Measurements from ENCODE around the gene OSBPL9. TPM values are rescaled to one million over a fixed set of nuclear protein-coding genes. Genes with fewer than 3 reads are reported as not detected.

The OSBPL9 gene
- total RNA-seq, 5 donors from 2014 or later (not counting 1 experiment from before 2014, with no cell fraction given): 39.8 to 50.7 (median 43.4) TPM

GRCh38 chr1:51741121-51741681 lies 124.3 kb downstream of the OSBPL9 start:
- DNase-seq (no peak), ATAC-seq (replicated peaks in 1 of 4) (no peak)
- Mint-ChIP-seq H3K27ac (no peak overlapping the region), H3K4me3 (no peak overlapping the region), H3K4me1 (peaks cover 31 to 36% (median 36%) of the 10 kb centered on the region in 3 donors), H3K36me3 (peaks cover 10% of the 10 kb centered on the region), H3K9me3 (no peaks in the 10 kb centered on the region), H3K27me3 (no peaks in the 10 kb centered on the region)
- Histone ChIP-seq H3K36me3 (ENCODE audit: control insufficient read depth in 2 of 2, extremely low read depth in 1 of 2, insufficient read depth in 1 of 2, low read length in 1 of 2) (peaks cover 0 to 3% of the 10 kb centered on the region in 2 donors), H3K27me3 (replicated peaks in 1 of 2; ENCODE audit: control insufficient read depth in 2 of 2, extremely low read depth in 1 of 2, insufficient read depth in 2 of 2, low read length in 1 of 2) (no peaks in the 10 kb centered on the region), H3K9me3 (no peaks in the 10 kb centered on the region), H3K27ac (ENCODE audit: low read length) (no peak overlapping the region), H3K4me1 (ENCODE audit: control insufficient read depth in 1 of 2, extremely low read depth in 1 of 2, insufficient read depth in 2 of 2, low read length in 2 of 2) (no peaks in the 10 kb centered on the region), H3K4me3 (ENCODE audit: control insufficient read depth in 1 of 2, extremely low read depth in 1 of 2, low read length in 1 of 2) (no peak overlapping the region)
- no CpG with 5 or more reads among the region's 1 CpG for WGBS (ENCODE audit: insufficient coverage)
- ChIA-PET POLR2A (interaction anchor here in 1 of 2 donors (0.6 to 1.0 kb wide), 3 partner anchors 26 to 605 kb away, joined by 3 to 6 read pairs (median 4); no protein-coding TSS in a partner anchor), CTCF (no interaction called here)

DNA sequence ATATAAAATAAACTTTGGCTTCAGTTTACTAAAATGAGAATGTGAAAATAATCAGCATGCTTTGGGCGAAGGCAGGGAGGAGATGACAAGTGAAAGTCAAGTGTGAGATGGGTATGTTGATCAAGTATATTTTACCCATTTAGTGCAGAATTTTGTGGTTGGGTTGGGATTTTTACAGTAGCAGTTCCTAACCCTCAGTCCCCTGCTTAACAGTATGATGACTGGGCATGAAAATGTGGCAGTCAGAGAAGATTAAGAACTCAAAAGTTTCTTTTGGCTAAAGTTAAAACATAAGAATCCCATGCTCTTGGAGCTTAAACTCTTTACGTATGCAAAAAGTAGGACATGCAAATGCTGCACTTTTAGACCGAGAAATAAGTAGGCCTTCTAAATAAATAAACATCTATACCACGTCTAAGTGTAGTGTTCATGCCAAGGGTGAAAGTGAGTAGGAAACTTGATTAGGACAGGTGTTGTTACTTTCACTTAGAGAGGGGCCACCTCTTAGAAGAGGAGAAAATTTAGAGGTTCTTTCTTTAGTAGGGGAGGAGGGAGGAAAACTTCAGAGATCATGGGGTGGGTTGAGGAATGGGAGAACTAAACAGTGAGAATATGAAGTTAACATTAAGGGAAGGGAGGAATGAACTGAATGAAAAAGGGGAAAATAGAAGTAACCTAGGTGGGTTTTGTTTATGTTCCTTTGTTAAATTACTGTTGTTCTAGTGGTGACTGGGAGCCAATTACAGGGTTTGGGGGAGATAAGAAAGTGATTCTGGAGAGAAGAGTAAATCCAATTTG lies 127.8 kb downstream of the OSBPL9 start:
- no peaks in the 10 kb centered on the region for H3K27me3 ChIP-seq (replicated peaks in 1 of 2; ENCODE audit: control insufficient read depth in 2 of 2, extremely low read depth in 1 of 2, insufficient read depth in 2 of 2, low read length in 1 of 2)
- peaks cover 18 to 29% (median 19%) of the 10 kb centered on the region in 3 donors for H3K4me1 Mint-ChIP-seq
- H3K4me1 ChIP-seq (ENCODE audit: control insufficient read depth in 1 of 2, extremely low read depth in 1 of 2, insufficient read depth in 2 of 2, low read length in 2 of 2): no peaks in the 10 kb centered on the region
- WGBS (ENCODE audit: insufficient coverage): no CpG with 5 or more reads among the region's 4 CpGs
- H3K36me3 ChIP-seq (ENCODE audit: control insufficient read depth in 2 of 2, extremely low read depth in 1 of 2, insufficient read depth in 1 of 2, low read length in 1 of 2): peaks cover 0 to 3% of the 10 kb centered on the region in 2 donors
- no peak for ATAC-seq (replicated peaks in 1 of 4)
- H3K9me3 ChIP-seq: no peaks in the 10 kb centered on the region
- no peak overlapping the region for H3K4me3 ChIP-seq (ENCODE audit: control insufficient read depth in 1 of 2, extremely low read depth in 1 of 2, low read length in 1 of 2)
- peaks cover 22% of the 10 kb centered on the region for H3K36me3 Mint-ChIP-seq
- ChIA-PET CTCF (no interaction called here), POLR2A (interaction anchor here in 1 of 2 donors (0.5 kb wide), 1 partner anchor 91 kb away, joined by 3 read pairs; no protein-coding TSS in a partner anchor)
- H3K27ac Mint-ChIP-seq: no peak overlapping the region
- H3K27me3 Mint-ChIP-seq: no peaks in the 10 kb centered on the region
- no peak overlapping the region for H3K27ac ChIP-seq (ENCODE audit: low read length)
- H3K4me3 Mint-ChIP-seq: no peak overlapping the region
- no peaks in the 10 kb centered on the region for H3K9me3 Mint-ChIP-seq
- DNase-seq: no peak

DNA sequence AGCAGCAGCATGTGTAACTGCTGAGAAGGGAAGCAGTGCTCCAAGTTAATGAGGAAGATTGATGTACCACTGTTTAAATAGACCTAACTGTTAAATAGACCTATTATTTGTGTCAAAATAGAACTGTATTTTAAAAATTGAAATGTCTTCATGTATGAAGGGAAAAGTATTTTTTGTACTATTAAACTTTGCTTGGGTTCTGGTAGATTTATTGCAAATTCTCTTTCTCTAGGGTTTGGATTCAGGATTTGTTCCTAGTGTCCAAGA lies 128.3 kb downstream of the OSBPL9 start:
- H3K36me3 Mint-ChIP-seq: peaks cover 22% of the 10 kb centered on the region
- H3K27me3 Mint-ChIP-seq: no peaks in the 10 kb centered on the region
- no peaks in the 10 kb centered on the region for H3K9me3 ChIP-seq
- DNase-seq (no peak), ATAC-seq (replicated peaks in 1 of 4) (no peak)
- no peak overlapping the region for H3K27ac Mint-ChIP-seq
- no peaks in the 10 kb centered on the region for H3K9me3 Mint-ChIP-seq
- peaks cover 0 to 3% of the 10 kb centered on the region in 2 donors for H3K36me3 ChIP-seq (ENCODE audit: control insufficient read depth in 2 of 2, extremely low read depth in 1 of 2, insufficient read depth in 1 of 2, low read length in 1 of 2)
- H3K4me1 ChIP-seq (ENCODE audit: control insufficient read depth in 1 of 2, extremely low read depth in 1 of 2, insufficient read depth in 2 of 2, low read length in 2 of 2): no peaks in the 10 kb centered on the region
- H3K4me3 ChIP-seq (ENCODE audit: control insufficient read depth in 1 of 2, extremely low read depth in 1 of 2, low read length in 1 of 2): no peak overlapping the region
- no peak overlapping the region for H3K4me3 Mint-ChIP-seq
- peaks cover 13 to 29% (median 14%) of the 10 kb centered on the region in 3 donors for H3K4me1 Mint-ChIP-seq
- H3K27ac ChIP-seq (ENCODE audit: low read length): no peak overlapping the region
- CTCF ChIA-PET: no interaction called here
- no peaks in the 10 kb centered on the region for H3K27me3 ChIP-seq (replicated peaks in 1 of 2; ENCODE audit: control insufficient read depth in 2 of 2, extremely low read depth in 1 of 2, insufficient read depth in 2 of 2, low read length in 1 of 2)
- POLR2A ChIA-PET: no interaction called here

DNA sequence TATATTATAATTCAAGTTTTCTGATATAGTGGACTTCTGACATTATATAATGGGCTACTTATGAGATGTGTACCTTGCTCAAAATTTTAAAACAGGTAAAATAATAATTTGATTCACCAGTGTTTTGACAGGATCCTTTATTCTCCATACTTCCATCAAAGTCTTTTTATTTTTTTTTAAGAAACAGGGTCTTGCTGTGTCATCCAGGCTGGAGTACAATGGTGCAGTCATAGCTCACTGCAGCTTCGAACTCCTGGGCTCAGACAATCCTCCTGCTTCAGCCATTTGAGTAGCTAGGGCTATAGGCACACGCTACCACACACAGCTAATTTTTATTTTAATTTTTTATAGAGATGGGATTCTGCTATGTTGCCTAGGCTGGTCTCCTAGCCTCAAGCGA lies 132.3 kb downstream of the OSBPL9 start:
- Mint-ChIP-seq H3K36me3 (peaks cover 42% of the 10 kb centered on the region), H3K27ac (no peak overlapping the region), H3K4me1 (peaks cover 9 to 11% (median 9%) of the 10 kb centered on the region in 3 donors), H3K27me3 (no peaks in the 10 kb centered on the region), H3K9me3 (peaks cover 0 to 5% (median 0%) of the 10 kb centered on the region in 3 donors), H3K4me3 (no peak overlapping the region)
- no peak overlapping the region for H3K27ac ChIP-seq (ENCODE audit: low read length)
- no peak overlapping the region for H3K4me3 ChIP-seq (ENCODE audit: control insufficient read depth in 1 of 2, extremely low read depth in 1 of 2, low read length in 1 of 2)
- no peak for DNase-seq
- H3K27me3 ChIP-seq (replicated peaks in 1 of 2; ENCODE audit: control insufficient read depth in 2 of 2, extremely low read depth in 1 of 2, insufficient read depth in 2 of 2, low read length in 1 of 2): no peaks in the 10 kb centered on the region
- ChIA-PET CTCF (no interaction called here), POLR2A (interaction anchor here (0.6 to 0.7 kb wide), 2 partner anchors 303 to 558 kb away, joined by 3 to 6 read pairs; no protein-coding TSS in a partner anchor)
- peaks cover 0 to 15% of the 10 kb centered on the region in 2 donors for H3K36me3 ChIP-seq (ENCODE audit: control insufficient read depth in 2 of 2, extremely low read depth in 1 of 2, insufficient read depth in 1 of 2, low read length in 1 of 2)
- no peaks in the 10 kb centered on the region for H3K9me3 ChIP-seq
- no peaks in the 10 kb centered on the region for H3K4me1 ChIP-seq (ENCODE audit: control insufficient read depth in 1 of 2, extremely low read depth in 1 of 2, insufficient read depth in 2 of 2, low read length in 2 of 2)
- ATAC-seq (replicated peaks in 1 of 4): no peak
- WGBS (ENCODE audit: insufficient coverage): 100% methylated on average over 1 of the region's 3 CpGs

DNA sequence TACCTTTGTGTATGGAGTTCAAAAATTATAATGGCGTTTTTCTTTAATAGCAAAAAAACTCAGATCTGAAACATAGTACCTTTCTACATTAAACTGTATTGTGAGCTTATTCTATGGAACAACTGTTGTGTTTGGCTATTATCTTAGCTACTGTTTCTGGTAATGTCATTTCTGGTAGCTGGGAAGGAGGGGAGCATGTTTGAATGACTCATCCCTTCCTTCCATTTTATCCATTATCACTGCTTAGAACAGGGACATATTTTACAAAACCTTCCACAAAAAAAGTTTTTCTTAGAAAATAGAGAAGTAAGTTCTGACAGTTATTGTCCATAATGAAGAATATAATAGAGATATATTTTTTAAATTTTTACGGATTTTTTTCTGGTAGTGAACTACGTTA lies 133.3 kb downstream of the OSBPL9 start:
- WGBS (ENCODE audit: insufficient coverage): no CpG with 5 or more reads among the region's 3 CpGs
- Mint-ChIP-seq H3K9me3 (peaks cover 0 to 5% (median 0%) of the 10 kb centered on the region in 3 donors), H3K27ac (no peak overlapping the region), H3K4me3 (no peak overlapping the region), H3K4me1 (peaks cover under 1 to 5% (median 4%) of the 10 kb centered on the region in 3 donors), H3K27me3 (no peaks in the 10 kb centered on the region), H3K36me3 (peaks cover 50% of the 10 kb centered on the region)
- ChIA-PET POLR2A (no interaction called here), CTCF (interaction anchor here in 1 of 2 donors (0.6 kb wide), 1 partner anchor 13 kb away, joined by 4 read pairs; no protein-coding TSS in a partner anchor)
- no peak for DNase-seq
- Histone ChIP-seq H3K4me3 (ENCODE audit: control insufficient read depth in 1 of 2, extremely low read depth in 1 of 2, low read length in 1 of 2) (no peak overlapping the region), H3K9me3 (no peaks in the 10 kb centered on the region), H3K27ac (ENCODE audit: low read length) (no peak overlapping the region), H3K4me1 (ENCODE audit: control insufficient read depth in 1 of 2, extremely low read depth in 1 of 2, insufficient read depth in 2 of 2, low read length in 2 of 2) (no peaks in the 10 kb centered on the region), H3K36me3 (ENCODE audit: control insufficient read depth in 2 of 2, extremely low read depth in 1 of 2, insufficient read depth in 1 of 2, low read length in 1 of 2) (peaks cover 0 to 15% of the 10 kb centered on the region in 2 donors), H3K27me3 (replicated peaks in 1 of 2; ENCODE audit: control insufficient read depth in 2 of 2, extremely low read depth in 1 of 2, insufficient read depth in 2 of 2, low read length in 1 of 2) (no peaks in the 10 kb centered on the region)
- no peak for ATAC-seq (replicated peaks in 1 of 4)

DNA sequence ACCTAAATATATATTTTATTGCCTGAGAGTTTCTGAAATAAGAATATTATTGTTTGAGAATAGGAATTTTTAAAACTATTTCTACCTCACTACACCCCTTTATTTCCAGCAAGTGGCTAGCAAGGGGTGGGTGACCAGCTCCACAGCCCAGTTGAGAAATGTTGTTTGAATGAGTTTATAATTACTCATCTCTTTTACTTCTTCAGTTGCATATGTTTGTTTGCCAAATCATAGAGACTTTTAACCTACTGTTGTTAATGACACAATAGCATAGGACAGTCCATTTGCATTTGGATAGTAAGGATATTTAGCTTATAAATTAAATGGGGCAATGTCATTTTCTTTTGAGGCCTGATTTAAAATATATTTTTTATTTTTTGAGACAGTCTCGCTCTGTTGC lies 133.8 kb downstream of the OSBPL9 start:
- H3K36me3 Mint-ChIP-seq: peaks cover 55% of the 10 kb centered on the region

More for the DNA sequence above, 133.8 kb downstream of the OSBPL9 start:
- H3K9me3 ChIP-seq: no peaks in the 10 kb centered on the region
- H3K9me3 Mint-ChIP-seq: peaks cover 0 to 5% (median 0%) of the 10 kb centered on the region in 3 donors
- ATAC-seq (replicated peaks in 1 of 4) (no peak), DNase-seq (no peak)
- no peaks in the 10 kb centered on the region for H3K27me3 ChIP-seq (replicated peaks in 1 of 2; ENCODE audit: control insufficient read depth in 2 of 2, extremely low read depth in 1 of 2, insufficient read depth in 2 of 2, low read length in 1 of 2)
- H3K4me1 Mint-ChIP-seq: peaks cover 0 to 5% (median 4%) of the 10 kb centered on the region in 3 donors
- no peak overlapping the region for H3K4me3 ChIP-seq (ENCODE audit: control insufficient read depth in 1 of 2, extremely low read depth in 1 of 2, low read length in 1 of 2)
- H3K36me3 ChIP-seq (ENCODE audit: control insufficient read depth in 2 of 2, extremely low read depth in 1 of 2, insufficient read depth in 1 of 2, low read length in 1 of 2): peaks cover 0 to 15% of the 10 kb centered on the region in 2 donors
- no peak overlapping the region for H3K4me3 Mint-ChIP-seq
- CTCF ChIA-PET: interaction anchor here (0.5 to 1.2 kb wide), 3 partner anchors 10 to 45 kb away, joined by 3 to 4 read pairs (median 3); no protein-coding TSS in a partner anchor
- no peak overlapping the region for H3K27ac ChIP-seq (ENCODE audit: low read length)
- POLR2A ChIA-PET: no interaction called here
- H3K4me1 ChIP-seq (ENCODE audit: control insufficient read depth in 1 of 2, extremely low read depth in 1 of 2, insufficient read depth in 2 of 2, low read length in 2 of 2): no peaks in the 10 kb centered on the region
- no peaks in the 10 kb centered on the region for H3K27me3 Mint-ChIP-seq
- H3K27ac Mint-ChIP-seq: no peak overlapping the region
- 100% methylated on average over 1 of the region's 1 CpG for WGBS (ENCODE audit: insufficient coverage)
